Neural cell (in vitro differentiated cells): Measurements from ENCODE around the gene ATP6V0A4.

Experiments used
- CTCF ChIP-seq: fragments of 450-650 bp; IDR thresholded peaks from 2 replicates; pipeline ENCODE4 v1.5.1; 2014; ENCODE audit warnings: antibody characterized with exemption, mild to moderate bottlenecking, moderate library complexity; ENCODE audit not compliant: poor library complexity, severe bottlenecking
- EP300 ChIP-seq: fragments of 450-650 bp; conservative IDR thresholded peaks from 2 replicates; pipeline ENCODE4 v1.6.1; 2014; ENCODE audit warnings: antibody characterized with exemption, mild to moderate bottlenecking, moderate library complexity; ENCODE audit not compliant: poor library complexity, severe bottlenecking
- EZH2 ChIP-seq: fragments of 200-600, 300-800 bp; shearing (Covaris generic), sonication (generic); IDR thresholded peaks from 2 replicates; pipeline ENCODE4 v1.6.1; 2014; ENCODE audit warnings: antibody characterized with exemption, low read length, borderline replicate concordance, mild to moderate bottlenecking; ENCODE audit not compliant: insufficient read depth, poor library complexity, severe bottlenecking
- RAD21 ChIP-seq: fragments of 450-650 bp; conservative IDR thresholded peaks from 2 replicates; pipeline ENCODE4 v1.6.1; 2014; ENCODE audit warnings: antibody characterized with exemption, mild to moderate bottlenecking, moderate library complexity
- TAF1 ChIP-seq: IDR thresholded peaks from 2 replicates; pipeline ENCODE4 v1.6.1; 2012; ENCODE audit warnings: low read depth

- TF ChIP-seq CTCF (no peak), EP300 (no peak), RAD21 (no peak), EZH2 (no peak), TAF1 (no peak)
Observed at GRCh38 chr7:138781004-138781403, 17.0 kb downstream of the ATP6V0A4 start.
